Measurements from ENCODE around the gene ACTR1B.

GRCh38 chr2:97677480-97677879, 13.6 kb upstream of the ACTR1B start:
- TF ChIP-seq CTCF (IDR thresholded peaks at IDR 0.05): no peak
- TF ChIP-seq POLR2A (IDR thresholded peaks at IDR 0.05): no peak
